Stimulated activated CD4-positive, alpha-beta T cell treated with anti-CD3 and anti-CD28 coated beads, Interleukin-1b, Interleukin-23, amount 100 ng/mL, for 4 hours (primary cell): ENCODE results near the gene POC1A.

ENCODE experiments used
- DNase-seq, 2 donors: peaks; one replicate each; pipeline ENCODE4 v3.0.0-alpha.2; 2020; ENCODE audit warnings: low read depth in 2 of 2

The POC1A gene

DNA sequence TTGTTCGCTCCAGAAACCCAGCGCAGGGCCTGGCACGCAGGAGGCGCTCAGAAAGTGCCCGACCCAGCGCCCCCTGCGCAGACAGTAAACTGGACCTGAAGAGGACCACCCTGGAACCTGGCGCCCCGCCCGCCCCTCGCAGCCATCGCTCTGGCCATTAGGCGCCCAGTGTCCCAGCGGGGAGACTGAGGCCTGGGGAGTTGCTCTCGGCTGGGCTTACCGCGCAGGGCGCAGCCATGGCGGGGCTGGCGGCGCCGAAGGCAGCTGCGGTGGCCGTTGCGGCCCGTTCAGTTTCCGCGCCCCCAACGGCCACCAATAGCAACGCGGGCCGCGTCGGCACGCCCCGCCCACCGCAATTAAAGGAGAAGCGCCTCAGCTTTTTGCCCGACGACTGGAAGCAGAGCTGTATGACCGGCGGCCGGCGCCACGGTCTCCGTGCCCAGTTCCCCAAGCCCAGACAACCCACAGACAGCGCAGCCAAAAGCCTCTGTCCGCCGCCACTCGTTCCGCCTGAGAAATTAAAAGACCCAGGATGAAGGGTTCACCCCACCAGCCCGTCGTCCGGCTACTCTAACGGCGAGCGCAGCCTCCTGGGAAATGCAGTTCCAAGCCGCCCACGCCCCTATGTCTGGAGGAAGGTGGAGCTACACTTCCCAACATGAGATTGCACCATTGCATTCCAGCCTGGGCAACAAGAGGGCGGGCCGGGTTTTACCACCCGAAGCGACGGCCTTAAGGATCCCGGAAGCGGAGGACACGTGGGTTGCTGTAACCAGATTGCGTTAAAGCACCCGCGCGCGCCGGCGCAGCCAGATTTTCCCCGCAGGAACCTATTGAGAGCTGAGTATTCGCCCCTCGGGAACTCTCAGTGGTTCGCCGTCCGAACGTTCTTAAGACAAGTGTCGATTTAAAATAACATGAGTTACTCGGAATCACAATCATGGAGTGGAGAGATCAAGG is at the start of gene POC1A:
Gene POC1A (minus strand): TSS at position 289 of the 960 bp plus-strand sequence. CDS start 51 bp downstream, at position 238.
- peak; percentile 80 for DNase-seq

DNA sequence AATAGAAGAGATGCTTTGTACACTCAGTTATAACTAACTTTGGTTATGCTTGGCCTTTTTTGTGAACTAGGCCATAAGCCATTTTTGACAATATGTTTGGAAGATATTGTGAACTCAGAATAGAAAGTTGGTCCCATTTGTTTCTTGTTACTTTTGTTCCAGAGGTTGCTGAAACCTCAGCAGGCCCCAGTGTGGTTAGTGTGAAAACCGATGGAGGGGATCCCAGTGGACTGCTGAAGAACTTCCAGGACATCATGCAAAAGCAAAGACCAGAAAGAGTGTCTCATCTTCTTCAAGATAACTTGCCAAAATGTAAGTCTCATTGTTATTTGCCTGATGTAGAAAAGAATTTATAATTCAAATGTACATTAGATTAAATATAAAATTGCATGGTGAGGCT is 49.5 kb upstream of the POC1A start:
- DNase-seq = no peak

DNA sequence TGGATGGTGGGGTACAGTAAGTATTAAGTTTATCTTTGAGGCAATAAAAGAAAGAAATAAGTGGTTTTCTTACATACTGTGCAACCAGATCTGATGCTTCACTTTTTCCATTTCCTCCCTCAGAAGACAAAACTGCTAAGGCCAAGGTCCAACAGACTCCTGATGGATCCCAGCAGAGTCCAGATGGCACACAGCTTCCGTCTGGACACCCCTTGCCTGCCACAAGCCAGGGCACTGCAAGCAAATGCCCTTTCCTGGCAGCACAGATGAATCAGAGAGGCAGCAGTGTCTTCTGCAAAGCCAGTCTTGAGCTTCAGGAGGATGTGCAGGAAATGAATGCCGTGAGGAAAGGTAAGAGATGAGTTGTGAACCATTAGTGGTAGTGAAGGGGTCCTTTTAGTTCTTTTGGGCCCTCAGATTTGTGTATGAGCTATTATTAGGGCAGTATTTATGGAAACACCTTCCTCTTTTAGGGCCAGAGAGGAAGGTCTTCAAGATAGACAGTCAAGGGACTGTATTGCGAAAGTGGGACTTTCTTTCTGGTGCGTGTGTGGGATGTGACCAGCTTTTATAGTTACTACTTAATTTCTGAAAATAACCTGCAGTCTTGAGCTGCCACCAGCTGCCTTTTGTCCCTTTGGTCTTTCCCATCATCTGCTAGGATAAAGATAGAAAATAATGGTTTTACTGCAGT is 48.3 kb upstream of the POC1A start:
- DNase-seq = no peak

DNA sequence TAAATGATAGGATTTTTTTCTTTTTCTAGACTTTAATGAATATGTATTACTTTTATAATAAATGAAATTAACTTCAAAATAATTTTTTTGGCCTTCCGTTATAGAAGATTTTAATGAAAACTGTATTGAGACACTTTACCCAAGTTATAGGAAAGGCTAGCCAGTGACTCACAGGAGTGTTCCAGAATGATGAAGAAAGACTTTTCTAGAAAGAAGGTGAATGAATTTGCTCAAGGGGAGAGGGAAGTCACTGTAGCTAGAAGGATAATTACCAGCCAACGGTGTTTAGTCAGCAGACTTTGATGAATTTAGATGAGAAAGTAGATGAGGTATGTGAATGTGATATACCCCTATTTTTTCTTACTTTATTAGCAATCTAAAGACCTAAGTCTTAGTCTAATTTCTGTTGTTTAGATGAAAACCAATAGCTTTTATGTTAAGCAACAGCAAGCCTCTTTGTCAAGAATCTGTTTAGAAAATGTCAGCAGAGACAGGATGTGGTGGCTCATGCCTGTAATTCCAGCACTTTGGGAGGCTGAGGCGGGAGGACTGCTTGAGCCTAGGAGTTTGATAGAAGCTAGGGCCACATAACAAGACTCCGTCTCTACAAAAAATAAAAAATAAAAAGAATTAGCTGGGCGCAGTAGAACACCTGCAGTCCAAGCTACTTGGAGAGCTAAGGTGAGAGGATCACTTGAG is 46.9 kb upstream of the POC1A start:
- no peak for DNase-seq

DNA sequence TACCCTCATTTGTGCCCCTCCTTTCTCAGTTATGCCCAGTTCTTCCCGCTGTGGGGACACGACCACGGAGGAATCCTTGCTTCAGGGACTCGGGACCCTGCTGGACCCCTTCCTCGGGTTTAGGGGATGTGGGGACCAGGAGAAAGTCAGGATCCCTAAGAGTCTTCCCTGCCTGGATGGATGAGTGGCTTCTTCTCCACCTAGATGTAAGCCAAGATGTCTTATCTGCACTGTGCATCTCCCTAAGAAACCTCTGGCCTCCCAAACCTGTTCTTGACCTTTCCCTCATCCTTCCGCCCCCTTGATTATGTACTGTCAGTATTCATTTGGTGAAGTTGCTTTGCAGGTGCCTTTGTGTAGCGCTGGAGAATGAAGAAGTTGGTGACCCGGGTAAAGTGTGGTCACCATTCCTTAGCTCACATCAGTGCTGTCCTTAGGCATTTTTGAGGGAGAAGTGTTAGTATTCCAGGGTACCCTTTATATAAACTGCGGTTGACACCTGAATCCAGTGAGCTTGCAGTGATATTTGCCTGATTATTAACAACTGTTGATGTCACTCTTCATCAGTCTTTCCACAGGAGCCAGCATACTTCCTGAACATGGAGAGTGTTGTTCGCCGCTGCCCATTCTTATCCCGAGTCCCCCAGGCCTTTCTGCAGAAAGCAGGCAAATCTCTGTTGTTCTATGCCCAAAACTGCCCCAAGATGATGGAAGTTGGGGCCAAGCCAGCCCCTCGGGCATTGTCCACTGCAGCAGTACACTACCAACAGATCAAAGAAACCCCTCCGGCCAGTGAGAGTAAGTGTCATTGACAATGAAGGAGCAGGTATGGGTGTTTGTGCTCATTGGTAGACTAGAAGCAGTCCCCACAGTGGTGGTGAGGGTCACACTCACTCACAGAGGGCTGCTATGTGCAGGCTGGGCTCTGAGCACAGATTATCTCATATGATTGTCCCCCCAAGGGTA is 44.7 kb upstream of the POC1A start:
- DNase-seq = no peak

DNA sequence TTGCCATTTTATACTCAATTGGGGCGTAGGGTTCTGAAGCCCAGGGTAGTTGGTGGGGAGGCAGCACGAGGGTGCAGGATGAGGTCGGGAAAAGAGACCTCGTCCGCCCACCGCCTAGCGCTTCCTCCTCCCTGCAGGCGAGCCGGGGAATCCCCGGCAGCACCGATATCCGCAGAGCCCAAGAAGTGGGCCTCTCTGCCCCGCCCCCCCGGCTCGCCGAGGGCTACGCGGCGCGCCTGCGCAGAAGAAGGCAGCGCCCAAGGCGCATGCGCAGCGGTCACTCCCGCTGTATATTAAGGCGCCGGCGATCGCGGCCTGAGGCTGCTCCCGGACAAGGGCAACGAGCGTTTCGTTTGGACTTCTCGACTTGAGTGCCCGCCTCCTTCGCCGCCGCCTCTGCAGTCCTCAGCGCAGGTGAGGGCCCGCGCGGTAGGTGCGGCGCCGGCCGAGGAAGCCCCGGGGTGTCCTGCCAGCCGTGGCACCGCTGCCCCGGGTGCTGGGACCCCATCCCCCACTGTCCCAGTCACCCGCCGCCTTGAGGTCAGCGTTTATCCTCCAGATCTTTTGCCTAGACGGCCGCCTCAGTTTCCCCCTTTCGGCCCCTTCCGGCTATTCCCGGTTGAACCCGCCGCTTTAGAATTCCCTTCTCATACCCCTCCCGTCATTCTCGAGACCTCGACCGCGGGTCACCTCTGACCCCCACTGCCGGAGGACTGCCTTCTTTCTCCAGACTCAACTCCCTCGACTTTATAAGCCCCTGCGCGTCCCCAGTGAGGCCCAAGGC is 43.8 kb upstream of the POC1A start, which contains the start of gene ALAS1:
Gene ALAS1 (plus strand): TSS at position 319 of the 784 bp plus-strand sequence. CDS start 1,082 bp downstream, outside the sequence.
- DNase-seq = peak; percentile 94 to 96

DNA sequence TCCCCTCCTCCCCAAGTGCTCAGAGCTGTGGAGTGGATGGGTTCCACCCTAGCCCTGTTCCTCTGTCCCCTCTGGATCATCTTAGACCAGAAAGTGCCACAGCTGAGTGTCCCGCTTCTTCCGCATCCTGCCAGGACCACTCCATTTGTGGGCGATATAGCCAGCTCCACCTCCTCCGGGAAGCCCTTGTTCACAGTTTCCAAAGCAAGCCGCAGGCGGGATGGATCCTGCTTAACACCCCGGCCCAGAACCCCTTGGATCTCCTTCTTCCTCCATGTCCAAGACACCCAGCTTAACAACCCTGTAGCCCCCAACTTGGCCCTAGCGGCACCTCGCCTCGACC is 43.2 kb upstream of the POC1A start:
- DNase-seq = no peak

DNA sequence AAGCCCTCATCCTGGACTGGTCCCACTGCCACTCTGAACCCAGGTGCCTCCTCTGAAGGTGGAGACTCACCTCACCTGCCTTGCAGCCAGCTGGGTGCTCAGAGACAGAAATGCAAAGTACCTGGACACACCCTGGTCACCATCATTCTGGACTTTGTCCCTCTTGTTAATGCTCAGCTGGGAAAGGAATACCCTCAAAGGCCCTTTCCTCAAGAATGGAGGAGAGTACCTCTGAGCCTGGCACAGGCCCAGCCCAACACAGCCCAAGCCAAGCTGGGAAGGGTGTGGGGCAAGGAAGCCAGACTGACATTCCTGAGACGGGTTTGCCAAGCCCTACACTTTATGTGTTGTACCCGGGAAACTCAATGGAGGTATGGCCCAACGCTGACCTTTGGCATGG is 42.8 kb upstream of the POC1A start:
- DNase-seq = no peak

DNA sequence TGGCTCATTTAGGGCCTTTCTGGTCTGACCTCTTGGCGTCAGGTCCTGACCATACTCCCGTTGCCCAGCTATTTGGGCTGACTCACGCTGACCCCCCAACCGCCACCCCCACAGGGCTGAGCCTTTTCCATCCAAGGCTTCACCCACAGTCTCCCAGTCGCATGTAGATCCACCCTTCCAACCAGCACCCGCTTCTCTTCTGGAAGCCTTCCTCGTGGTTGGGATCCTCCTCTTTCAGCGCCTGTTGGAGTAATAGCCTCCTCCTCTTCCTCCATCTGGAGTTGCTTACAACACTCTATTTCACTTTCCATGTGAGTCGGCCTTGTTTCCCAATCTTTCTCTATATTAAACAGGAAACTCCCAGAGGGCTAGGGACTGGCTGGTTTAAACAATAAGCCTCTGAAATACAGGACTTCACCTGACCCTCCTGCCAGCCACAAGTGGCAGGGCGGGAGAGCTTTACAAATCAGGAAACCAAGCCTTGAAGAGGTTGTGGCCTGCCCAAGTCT is 41.7 kb upstream of the POC1A start:
- DNase-seq = no peak

DNA sequence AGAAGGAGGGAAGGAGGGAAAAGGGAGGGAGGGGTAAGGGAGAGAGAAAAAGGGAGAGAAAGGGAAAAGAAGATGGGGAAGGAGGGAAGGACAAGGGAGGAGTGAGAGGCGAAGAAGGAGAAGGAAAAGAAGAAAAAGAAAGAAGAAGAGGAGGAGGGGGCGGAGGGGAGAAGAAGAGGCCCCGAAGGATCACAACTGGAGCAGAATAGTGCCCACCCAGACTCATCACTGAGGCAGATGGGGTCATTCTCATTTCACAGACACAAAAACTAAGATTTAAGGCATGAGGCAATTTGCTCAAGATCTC is 41.0 kb upstream of the POC1A start:
- no peak for DNase-seq

DNA sequence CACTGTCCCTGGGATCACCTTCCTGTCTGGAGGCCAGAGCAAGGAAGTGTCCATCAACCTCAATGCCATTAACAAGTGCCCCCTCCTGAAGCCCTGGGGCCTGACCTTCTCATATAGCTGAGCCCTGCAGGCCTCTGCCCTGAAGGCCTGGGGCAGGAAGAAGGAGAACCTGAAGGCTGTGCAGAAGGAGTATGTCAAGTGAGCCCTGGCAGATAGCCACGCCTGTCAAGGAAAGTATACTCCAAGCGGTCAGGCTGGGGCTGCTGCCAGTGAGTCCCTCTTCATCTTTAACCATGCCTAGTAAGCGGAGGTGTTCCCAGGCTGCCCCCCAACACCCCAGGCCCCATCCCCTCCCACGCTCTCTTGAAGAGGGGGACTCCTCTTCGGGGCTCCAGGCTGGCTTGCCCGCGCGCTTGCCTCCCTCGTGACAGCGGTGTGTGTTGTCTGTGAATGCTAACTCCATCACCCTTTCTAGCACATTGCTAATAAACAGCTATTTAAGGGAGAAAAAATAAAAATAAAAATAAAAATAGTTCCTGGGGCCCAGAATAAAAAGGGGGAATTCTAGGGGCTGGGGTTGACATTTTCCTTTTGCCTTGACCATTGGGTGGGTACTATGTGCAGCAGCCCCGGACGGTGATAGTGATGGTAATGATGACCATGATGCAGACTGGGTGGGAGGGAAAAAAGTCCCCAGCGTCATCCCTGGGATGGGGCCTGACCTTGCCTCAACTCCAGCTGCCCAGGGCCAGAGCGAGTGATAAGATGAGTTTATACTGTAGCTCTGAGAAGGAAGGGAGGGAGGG is 40.5 kb upstream of the POC1A start:
- DNase-seq = no peak

DNA sequence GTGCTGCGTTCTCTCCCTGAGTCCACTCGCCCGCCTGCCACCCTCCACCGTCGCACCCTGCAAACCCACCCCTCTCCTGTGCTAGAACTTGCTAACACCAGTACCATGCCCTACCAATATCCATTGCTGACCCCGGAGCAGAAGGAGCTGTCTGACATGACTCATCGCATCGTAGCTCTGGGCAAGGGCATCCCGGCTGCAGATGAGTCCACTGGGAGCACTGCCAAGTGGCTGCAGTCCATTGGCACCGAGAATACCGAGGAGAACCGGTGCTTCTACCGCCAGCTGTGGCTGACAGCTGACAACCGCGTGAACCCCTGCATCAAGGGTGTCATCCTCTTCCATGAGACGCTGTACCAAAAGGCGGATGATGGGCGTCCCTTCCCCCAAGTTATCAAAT is 38.8 kb upstream of the POC1A start:
- no peak for DNase-seq

DNA sequence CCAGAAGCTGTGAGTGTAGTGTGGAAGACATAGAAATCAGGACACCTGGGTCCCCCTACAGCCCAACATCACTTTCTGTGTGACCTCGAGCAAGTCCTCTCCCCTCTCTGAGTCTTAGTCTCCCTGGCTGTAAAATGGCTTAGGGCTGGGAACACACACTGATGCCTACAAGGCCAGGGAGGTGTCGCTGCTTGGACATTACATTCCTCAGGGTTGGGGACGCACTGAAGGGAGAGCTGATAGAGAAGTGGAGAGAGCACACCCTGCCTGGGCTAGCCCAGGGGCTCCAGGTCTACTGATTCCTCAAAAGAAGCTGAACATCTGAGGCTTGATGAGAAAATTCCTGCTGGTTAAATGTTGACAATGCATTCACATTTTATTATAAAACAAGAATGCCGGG is 37.4 kb upstream of the POC1A start:
- no peak for DNase-seq

DNA sequence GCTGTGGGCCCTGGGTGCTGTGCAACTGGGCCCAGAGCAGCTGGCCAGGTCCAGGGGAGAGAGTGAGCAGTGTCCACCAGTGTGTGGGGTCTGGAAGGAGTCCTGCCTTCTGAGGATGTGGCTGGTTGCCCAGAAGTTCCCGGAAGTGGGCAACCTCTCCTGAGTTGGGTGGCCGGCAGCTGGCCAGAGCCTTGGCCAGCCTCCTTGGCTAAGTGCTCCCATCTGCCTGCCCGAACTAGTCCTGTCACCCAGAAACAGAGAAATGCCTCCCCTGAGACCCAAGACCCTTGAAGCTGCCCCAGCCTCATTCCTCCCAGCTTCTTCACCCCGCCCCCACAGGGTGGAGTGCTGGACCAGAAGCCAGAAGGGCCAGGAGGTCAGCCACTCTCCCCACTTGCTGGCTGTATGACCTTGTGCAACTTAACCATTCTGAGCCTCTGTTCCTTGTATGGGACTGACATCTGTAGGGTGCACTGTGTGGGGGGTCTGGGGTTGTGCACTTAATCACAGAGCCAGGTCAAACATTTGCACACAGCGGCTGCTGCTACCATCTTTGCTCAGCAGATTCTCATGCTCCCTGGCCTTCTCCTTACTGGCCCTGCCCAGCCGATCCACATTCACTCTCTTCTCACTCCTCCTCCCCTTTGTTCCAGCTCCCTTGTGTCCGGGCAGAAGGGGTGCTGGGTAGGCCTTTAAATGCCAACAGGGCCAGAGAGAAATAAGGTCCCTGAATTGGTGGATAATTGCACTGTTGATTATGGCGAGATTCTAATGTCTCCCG is 36.3 kb upstream of the POC1A start:
- DNase-seq = no peak

DNA sequence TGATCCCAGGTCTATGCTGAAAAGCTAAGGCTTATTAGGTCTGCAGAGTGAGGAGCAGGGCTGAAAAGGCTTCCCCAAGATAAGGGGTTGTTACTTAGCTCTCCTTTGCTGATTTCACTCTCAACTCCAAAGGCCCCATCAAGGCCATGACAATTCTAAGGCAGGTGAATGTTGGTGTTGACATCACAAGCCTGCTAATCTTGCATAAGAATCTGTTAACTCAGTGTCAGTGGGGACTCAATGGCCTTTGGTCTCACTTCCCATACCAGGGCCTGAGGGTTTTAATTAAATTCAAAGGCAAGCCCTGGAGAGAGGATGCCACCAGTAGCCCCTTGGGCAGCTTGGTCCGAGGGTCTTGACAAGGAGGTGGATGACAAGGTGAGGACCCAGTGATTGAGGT is 34.3 kb upstream of the POC1A start:
- DNase-seq = no peak

DNA sequence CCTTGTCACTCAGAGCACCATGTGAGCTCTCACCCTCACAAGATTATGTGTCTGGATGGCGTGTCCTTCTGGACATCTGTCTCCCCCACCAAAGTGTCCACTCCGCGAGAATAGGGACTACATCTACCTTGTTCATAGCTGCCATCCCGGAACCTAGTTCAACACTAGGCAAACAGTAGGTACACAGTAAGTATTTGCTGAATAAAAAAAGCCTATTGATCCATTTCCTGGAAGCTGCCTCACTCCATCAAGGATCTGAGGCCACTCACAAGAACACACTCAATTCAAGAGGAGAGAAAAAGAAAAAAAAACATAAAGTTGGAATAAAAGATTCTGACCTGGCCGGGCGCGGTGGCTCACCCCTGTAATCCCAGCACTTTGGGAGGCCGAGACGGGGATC is 32.5 kb upstream of the POC1A start:
- no peak for DNase-seq

DNA sequence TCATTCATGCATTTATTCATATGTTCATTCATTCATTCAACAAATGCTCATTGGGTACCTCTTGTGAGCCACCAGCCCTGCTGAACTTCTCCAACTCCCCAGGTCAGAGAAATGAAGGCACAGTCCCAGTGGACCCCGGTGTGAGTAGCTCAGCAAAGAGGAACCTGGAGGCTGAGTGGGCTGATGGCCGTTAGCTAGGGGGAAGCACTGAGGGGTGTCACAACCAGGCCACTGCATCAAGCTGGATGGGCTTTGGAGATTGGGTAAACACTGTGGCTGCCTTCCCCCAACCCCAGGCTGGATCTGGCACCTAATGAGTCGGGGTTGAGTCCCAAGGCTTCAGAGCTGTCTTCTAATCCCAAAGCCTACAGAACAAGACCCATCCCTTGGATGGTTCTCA is 31.6 kb upstream of the POC1A start:
- no peak for DNase-seq

DNA sequence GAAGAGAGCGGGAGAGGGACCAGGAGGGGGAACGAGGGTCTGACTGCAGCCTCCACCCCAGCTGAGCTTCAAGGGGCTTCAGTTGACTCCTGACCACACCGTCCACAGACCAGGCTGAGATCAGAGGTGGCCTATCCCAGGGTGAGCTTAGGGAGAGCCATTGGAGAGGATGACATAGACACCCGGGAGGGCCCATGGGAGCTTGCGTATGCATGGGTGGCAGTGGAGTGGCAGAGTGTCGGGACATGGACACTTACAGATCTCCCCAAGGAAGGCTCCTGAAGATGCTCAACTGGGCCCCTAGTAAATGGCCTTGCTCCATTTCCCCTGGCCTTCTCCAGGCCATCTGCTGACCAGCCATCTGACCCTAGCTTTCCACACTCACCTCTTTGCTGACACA is 31.1 kb upstream of the POC1A start:
- no peak for DNase-seq

DNA sequence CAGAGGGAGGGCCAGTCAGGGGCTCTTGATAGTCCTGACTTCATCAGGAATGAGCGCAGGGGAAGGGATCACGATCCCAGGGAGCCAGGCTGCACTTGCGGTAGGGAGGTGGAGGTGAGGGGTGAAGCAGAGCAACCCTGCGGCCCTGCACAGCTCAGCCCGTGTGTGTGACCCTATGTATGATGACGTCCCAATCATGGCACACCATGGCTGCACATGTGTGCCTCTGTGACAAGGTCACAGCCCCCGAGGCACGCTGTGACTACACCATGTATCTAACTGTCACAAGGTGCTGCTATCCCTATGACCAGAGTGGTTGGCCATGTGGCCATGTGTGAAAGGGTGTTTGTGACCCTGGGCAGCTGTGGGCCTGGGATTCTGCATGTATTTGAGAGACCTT is 30.5 kb upstream of the POC1A start:
- DNase-seq = no peak
